Colon (tissue), 2 donors: ENCODE measurements around the gene GNAQ.

Source experiments
- FAIRE-seq: peaks from 2 replicates; lab custom pipeline; 2012; peaks lifted over from hg19 to GRCh38; lab: Jason Lieb, UNC
- donor health status: control.
- donor health status: control.

Gene GNAQ

DNA sequence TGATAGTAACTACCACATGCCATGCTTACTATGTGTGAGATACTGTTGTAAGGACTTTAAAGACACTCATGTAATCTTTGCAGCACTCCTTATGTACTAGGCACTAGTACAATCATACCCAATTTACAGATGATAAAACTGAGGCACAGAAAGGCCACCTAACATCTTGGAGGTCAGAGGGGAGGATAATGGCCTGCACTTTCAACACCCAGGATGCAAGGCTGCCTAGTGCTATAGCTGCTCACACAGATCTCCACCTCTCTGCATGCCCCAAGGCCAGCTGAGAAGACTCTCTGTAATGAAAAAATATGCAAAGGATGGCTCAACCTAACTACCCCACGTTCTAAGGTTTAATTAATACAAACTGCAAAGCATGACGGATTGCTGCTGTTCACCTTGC lies 57.2 kb downstream of the GNAQ start:
- no peak for FAIRE-seq

GRCh38 chr9:77969083-77969482 lies 62.5 kb downstream of the GNAQ start:
- no peak for FAIRE-seq

DNA sequence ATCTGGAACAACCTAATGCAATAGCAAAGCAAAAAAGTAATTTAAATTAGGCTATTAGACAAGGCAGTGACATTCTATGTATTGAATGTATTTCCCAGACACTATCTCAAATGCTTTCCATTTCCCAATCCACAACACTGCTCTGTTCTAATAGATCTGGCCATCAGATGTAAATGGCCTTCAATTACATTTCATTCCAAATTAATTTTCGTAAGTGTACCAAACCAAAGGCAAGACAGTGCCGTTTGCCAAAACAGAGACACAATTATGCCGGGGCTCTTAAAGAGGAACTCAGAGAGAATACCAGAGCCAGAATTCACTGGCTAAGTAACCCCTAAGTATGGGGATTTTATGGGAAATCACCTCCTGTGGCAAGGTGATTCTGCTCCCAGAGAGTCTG lies 63.1 kb downstream of the GNAQ start:
- no peak for FAIRE-seq

DNA sequence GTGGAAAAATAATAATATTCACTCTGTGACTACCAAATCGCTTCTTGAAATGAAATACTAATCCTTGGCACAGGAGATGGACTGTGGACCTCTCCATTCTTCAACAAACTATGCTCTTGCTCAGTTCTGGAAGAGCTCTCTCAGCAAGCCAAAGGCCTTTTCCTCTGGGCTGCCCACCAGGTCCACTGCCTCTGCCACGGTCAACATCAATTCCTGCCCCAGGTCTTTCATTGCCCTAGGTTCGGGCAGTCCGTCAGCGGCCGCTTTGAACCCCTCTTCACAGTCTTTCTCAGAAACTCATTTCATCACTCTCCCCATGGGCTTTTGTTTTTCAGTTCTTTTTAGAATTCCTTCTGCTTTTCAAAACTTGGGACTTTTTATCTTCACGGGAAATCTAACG lies 64.9 kb downstream of the GNAQ start:
- no peak for FAIRE-seq

DNA sequence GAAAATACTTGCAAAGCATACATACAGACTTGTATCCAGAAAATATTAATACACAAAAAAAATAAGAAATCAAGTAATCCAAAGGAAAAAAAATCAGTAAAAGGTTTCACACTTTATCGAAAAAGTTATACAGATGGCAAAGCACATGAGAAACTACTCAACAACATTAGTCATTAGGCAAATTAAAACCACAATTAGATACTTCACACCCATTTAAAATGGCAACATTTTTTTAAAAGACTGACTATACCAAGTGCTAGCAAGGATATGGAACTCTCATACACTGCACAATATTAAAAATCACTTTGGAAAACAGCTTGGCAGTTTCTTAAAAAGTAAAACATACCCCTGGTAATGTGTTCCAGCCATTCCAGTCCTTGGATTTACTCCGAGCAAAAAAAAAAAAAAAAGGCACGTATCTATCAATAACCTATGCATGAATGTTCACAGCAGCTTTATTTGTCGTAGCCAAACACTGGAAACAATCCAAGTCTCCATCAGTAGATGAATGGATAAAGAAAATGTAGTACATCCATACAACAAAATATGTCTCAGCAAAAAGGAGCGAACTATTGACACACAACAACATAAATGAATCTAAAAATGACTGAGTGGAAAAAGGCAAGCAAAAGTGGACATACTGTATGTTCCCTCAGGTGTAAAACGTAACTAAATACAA lies 66.0 kb downstream of the GNAQ start:
- no peak for FAIRE-seq

- no peak for FAIRE-seq
Measured at GRCh38 chr9:77964258-77964657, 67.4 kb downstream of the GNAQ start.

DNA sequence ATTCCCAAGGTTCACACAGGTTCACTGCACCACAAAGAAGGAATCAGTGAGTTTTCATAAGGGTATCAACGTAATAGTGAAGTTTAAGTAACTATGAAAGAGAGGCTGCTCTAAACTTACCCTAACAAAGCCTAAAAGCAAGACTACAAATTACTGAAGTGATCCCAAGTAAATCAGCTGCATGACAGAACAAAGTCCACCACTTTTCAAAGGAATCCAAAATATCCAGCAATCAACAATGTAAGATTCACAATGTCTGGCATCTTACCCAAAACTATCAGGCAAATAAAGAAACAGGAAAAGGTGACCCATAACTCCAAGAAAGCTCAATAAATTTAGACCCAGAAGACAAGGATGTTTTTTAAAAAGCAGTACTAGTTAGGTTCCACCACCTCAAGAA lies 70.1 kb downstream of the GNAQ start:
- FAIRE-seq, result no peak

GRCh38 chr9:77960356-77961153 lies 71.1 kb downstream of the GNAQ start:
- no peak for FAIRE-seq

GRCh38 chr9:77959803-77960202 lies 71.8 kb downstream of the GNAQ start:
- no peak for FAIRE-seq

DNA sequence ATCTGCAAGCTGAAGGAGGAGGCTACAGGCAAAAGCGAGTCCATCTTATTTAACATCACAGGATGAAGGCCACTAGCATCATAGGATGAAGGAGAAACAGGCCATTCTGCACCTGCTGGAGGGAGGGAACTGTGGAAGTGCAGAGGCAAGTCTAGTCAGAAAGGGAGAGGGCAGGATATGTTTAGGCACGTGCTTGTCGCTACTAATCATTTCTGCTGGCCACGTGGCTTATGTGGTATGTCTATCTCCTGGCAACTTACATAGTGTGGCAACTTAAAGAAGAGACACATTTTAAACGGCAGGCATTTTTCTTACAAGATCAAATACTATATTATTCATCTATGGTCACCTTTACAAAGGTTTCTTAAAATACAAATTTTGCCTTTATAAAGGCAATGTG lies 74.0 kb downstream of the GNAQ start:
- FAIRE-seq, result no peak

DNA sequence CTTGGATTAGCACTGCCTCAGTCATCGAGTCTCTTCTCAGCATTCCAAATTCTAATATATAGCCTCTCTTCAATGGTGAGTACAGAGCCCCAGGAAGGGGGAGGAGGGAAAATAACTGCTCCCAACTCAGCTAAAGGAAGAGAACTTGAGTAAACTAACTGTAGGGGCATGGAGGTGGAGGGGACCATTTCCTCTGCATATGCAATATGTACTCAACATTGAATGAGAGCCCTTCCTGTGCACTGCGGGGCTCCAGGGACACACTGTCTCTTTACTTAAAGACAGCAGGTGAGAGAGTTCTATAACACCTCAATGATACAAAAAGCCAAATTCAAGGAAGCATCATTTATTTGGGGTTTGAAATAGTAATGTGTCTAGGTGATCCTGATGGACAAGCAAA lies 75.1 kb downstream of the GNAQ start:
- FAIRE-seq, result no peak

GRCh38 chr9:77954666-77955015 lies 77.0 kb downstream of the GNAQ start:
- no peak for FAIRE-seq

GRCh38 chr9:77954013-77954665 lies 77.5 kb downstream of the GNAQ start:
- no peak for FAIRE-seq

- FAIRE-seq, result no peak
Measured at GRCh38 chr9:77953590-77953989, 78.0 kb downstream of the GNAQ start.

- FAIRE-seq, result no peak
Measured at GRCh38 chr9:77952635-77953328, 78.8 kb downstream of the GNAQ start.

GRCh38 chr9:77951369-77951768 lies 80.2 kb downstream of the GNAQ start:
- FAIRE-seq, result no peak

DNA sequence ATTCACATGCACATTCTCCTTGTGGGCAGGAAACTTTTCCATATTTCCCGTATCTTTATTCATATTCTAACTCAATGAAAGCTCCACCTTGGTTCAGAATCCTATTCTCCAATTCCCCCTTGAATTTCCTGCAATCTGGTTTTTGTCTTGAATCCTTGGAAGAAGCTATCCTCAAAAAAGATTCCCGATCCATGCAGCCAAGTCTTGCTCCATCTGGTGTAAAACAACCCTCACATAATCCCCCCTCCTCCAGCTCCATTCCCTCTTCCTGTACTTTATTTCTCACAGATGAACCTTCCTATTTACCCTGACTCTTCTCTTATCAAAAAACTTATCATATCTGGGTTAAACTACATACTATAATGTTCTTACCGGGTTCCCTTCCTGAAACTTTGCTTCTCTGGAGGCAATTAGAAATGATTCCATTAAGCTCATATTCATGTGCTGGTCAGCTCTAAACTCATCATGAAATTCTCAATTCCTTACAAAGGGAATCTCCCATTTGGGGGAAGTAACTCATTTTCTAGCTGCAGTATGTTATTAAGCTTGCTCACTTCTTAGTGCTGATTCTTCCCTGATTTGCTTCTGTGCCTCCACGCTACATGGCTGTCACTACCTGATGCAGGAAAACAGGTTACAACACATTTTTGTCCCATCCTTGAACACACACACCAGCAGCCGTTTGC lies 81.7 kb downstream of the GNAQ start:
- no peak for FAIRE-seq

GRCh38 chr9:77947651-77948050 lies 84.0 kb downstream of the GNAQ start:
- no peak for FAIRE-seq

DNA sequence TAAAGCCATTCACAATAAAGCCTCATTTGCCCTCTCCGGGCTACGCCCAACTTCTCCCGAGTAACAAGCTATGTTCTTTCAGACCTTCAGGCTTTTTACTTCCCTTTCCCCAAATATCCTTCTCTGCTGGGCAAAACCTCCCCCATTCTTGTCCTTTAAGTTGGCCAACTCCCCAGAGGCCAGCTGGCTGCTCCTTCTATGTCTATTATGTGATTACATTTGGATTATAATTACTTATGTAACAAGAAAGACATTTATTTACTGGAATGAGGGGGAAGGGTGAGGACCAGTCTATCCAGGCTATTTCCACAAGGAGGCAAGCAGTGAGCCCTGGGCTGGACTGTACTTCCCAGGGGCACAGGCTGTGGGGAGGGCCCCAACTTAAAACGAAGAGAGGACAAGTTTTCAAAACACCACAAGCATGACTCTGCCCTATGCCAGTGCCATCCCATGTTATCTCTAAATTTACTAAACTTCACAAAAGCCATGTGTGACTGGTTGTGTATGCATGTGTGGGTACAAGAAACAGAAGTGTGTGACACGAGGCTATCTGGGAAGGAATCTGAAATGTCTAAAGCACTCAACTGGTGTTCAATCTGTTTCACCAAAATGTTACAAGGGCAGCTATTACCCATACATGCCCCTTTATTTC lies 84.5 kb downstream of the GNAQ start:
- FAIRE-seq, result no peak

- FAIRE-seq, result no peak
Measured at GRCh38 chr9:77946296-77946695, 85.3 kb downstream of the GNAQ start.

DNA sequence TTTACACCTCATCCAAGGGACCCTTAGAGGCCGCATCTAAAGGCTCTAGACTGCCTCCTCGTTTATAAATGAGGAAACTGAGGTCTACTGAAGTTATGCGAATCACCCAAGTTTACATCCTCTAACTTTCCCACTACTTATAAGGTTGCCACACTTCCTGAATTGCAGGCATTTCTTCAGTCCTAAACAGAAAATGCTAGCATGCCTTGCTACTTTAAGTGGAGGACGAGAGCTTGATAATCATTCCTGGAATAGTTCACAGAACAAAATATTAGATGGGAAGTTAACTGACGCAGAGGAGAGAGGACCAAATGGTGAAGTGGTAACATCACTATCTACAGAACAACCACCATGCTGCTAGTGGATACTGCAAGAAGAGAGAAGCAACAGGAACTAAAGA lies 85.8 kb downstream of the GNAQ start:
- FAIRE-seq, result no peak
